Measurements from ENCODE around the gene CACNA1C. TPM values are rescaled to one million over a fixed set of nuclear protein-coding genes. Genes with fewer than 3 reads are reported as not detected.

Gene CACNA1C
- total RNA-seq, 4 donors from 2014 or later: 9.7 to 42.1 (median 18.1) TPM

DNA sequence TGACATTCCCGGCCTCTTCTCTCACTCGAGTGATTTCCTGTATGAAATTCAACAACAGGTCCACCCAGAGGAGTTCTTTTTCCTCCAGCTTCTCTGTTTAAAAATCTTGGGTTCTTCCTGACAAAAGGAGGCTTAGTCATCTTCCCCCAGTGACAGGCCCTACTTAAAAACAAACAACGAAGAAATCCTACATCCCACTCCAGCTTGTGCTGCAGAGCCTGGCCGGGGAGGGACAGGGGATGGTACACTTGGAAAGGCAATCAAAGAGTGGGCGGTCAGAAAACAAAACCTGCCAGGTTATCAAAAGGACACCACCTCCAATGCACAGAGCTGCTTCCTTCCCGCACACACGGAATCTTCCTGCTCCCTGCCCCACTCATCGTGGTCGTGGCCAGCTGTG, 101.3 kb downstream of the CACNA1C start:
- no peaks in the 10 kb centered on the region for H3K9me3 ChIP-seq
- no peak for DNase-seq
- no peak overlapping the region for H3K4me3 ChIP-seq
- H3K4me1 ChIP-seq: peaks cover 0 to 15% (median 0%) of the 10 kb centered on the region in 4 donors
- no peaks in the 10 kb centered on the region for H3K27me3 ChIP-seq
- H3K27ac ChIP-seq: peak overlapping the region in 2 of 4 donors; percentile 5 to 49
- no peaks in the 10 kb centered on the region for H3K36me3 ChIP-seq
- no peak for TF ChIP-seq POLR2A (IDR thresholded peaks at IDR 0.05)
- TF ChIP-seq, protein P1, sequence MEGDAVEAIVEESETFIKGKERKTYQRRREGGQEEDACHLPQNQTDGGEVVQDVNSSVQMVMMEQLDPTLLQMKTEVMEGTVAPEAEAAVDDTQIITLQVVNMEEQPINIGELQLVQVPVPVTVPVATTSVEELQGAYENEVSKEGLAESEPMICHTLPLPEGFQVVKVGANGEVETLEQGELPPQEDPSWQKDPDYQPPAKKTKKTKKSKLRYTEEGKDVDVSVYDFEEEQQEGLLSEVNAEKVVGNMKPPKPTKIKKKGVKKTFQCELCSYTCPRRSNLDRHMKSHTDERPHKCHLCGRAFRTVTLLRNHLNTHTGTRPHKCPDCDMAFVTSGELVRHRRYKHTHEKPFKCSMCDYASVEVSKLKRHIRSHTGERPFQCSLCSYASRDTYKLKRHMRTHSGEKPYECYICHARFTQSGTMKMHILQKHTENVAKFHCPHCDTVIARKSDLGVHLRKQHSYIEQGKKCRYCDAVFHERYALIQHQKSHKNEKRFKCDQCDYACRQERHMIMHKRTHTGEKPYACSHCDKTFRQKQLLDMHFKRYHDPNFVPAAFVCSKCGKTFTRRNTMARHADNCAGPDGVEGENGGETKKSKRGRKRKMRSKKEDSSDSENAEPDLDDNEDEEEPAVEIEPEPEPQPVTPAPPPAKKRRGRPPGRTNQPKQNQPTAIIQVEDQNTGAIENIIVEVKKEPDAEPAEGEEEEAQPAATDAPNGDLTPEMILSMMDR (IDR thresholded peaks at IDR 0.05): no peak

DNA sequence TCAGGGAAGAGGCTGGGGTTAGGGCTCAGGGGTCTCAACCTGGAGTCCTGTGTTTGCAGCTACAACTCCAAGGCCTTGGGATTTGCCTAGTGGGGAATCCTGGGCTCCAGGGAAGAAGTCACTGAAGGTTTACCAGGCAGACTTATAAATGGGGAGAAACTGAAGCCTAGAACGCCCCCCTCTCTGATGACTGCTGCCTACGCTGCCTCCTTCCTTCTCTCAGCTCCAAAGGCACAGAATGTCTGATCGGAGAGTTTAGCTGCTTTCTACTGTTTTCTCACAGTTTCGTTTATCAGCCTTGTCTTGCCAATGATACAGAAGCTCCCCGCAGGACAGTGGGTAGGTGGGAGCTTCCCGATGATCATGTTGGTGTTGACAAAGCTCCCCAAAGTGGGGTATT, 101.7 kb downstream of the CACNA1C start:
- H3K4me1 ChIP-seq: peaks cover 0 to 15% (median 0%) of the 10 kb centered on the region in 4 donors
- TF ChIP-seq POLR2A (IDR thresholded peaks at IDR 0.05): no peak
- TF ChIP-seq, protein P1 (IDR thresholded peaks at IDR 0.05): no peak
- H3K9me3 ChIP-seq: no peaks in the 10 kb centered on the region
- H3K27me3 ChIP-seq: no peaks in the 10 kb centered on the region
- no peak overlapping the region for H3K4me3 ChIP-seq
- no peak for DNase-seq
- no peak overlapping the region for H3K27ac ChIP-seq
- no peaks in the 10 kb centered on the region for H3K36me3 ChIP-seq

DNA sequence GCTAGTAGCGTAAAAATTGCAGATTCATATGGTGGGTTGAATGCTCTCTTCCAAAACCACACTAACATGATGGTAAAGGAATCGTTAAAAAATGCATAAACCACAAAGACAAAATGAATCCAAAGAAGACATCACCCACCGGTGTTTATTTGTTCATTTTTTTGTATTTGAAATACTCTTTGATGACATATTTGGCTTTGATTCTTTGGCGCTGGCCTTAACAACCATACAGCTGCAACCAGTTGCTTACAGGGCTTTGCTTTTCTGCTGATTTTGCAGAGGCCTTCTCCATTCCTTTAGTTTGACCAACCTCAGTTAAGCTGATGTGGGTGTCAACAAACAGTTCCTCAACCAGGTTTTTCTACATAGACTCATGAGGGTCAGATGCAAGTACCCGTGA, 103.5 kb downstream of the CACNA1C start:
- Histone ChIP-seq H3K4me3 (no peak overlapping the region), H3K4me1 (peaks cover 0 to 18% (median 0%) of the 10 kb centered on the region in 4 donors), H3K9me3 (no peaks in the 10 kb centered on the region), H3K36me3 (no peaks in the 10 kb centered on the region), H3K27ac (no peak overlapping the region), H3K27me3 (no peaks in the 10 kb centered on the region)
- TF ChIP-seq POLR2A (IDR thresholded peaks at IDR 0.05): no peak
- TF ChIP-seq, protein P1 (IDR thresholded peaks at IDR 0.05): no peak
- no peak for DNase-seq

DNA sequence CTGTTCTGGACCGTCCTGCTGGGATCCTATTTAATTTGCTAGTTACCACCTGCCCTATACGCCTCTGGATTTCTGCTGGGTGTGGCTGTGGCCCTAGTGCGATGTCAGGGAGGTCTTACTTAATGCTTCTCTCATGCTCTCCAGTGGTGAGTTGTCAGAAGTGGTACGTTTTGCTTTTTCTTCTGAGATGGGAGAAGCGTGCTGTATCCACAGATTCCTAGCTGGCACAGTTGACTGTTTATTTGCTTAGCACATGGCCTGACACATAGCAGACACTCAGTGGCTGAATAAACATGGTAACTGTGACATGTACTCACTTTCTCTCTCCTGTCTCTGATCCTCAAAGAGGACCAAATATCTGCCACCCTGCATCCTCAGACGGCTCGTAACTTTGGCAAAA, 107.3 kb downstream of the CACNA1C start:
- Histone ChIP-seq H3K9me3 (no peaks in the 10 kb centered on the region), H3K36me3 (no peaks in the 10 kb centered on the region), H3K4me3 (no peak overlapping the region), H3K27me3 (no peaks in the 10 kb centered on the region), H3K4me1 (peaks cover 0 to 26% (median 0%) of the 10 kb centered on the region in 4 donors), H3K27ac (no peak overlapping the region)
- DNase-seq: no peak
- TF ChIP-seq, protein P1 (IDR thresholded peaks at IDR 0.05): no peak
- no peak for TF ChIP-seq POLR2A (IDR thresholded peaks at IDR 0.05)

DNA sequence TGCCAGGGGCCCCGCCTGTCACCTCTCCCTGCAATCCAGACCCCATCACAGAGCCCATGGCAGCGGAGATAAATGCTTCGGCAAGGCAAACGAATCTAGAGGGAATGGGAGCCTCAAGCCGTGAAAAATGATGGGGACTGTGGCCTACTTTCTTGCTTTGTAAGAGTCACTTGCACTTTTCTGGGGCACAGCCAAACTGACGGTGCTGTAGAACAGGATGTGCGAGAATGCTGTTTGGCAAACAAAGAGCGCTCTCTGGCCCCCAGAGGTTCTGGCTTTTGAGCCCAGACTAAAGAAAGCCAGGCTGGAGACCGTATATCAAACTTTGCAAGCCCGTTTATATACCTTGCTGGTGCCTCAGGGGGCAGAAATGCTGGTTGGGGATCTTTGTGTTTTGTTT, 108.7 kb downstream of the CACNA1C start:
- no peak overlapping the region for H3K4me3 ChIP-seq

More for the DNA sequence above, 108.7 kb downstream of the CACNA1C start:
- Histone ChIP-seq H3K27me3 (no peaks in the 10 kb centered on the region), H3K9me3 (no peaks in the 10 kb centered on the region), H3K27ac (peak overlapping the region in 2 of 4 donors; percentile 55 to 71), H3K36me3 (no peaks in the 10 kb centered on the region), H3K4me1 (peaks cover 0 to 26% (median 0%) of the 10 kb centered on the region in 4 donors)
- peak in 1 of 3 donors; percentile 60 for DNase-seq
- TF ChIP-seq, protein P1 (IDR thresholded peaks at IDR 0.05): no peak
- no peak for TF ChIP-seq POLR2A (IDR thresholded peaks at IDR 0.05)
